Muscle of back (tissue), 11 donors: ENCODE results near the gene AGO1. TPM values are rescaled to one million over a fixed set of nuclear protein-coding genes. Genes with fewer than 3 reads are reported as not detected.
"Not testable (repeated sequence)": the region's sequence is repeated elsewhere in the genome, so short reads cannot be mapped to it uniquely, and the experiment has no call there.

Experiments used
- DNase-seq, 3 donors: peaks; one replicate each; pipeline versions ENCODE4 v3.0.0 to v3.0.0-alpha.2; 2013
- polyA plus RNA-seq, 10 donors: library from polyadenylated mRNA; unstranded; fragments of 120-200 nt; gene quantifications; one replicate each; pipeline ENCODE4 v1.2.1, GENCODE V29; 2013; ENCODE audit not compliant: insufficient read length in 10 of 10

AGO1 gene
- polyA plus RNA-seq, 10 donors, result 7.9 to 11.5 (median 10.1) TPM

DNA sequence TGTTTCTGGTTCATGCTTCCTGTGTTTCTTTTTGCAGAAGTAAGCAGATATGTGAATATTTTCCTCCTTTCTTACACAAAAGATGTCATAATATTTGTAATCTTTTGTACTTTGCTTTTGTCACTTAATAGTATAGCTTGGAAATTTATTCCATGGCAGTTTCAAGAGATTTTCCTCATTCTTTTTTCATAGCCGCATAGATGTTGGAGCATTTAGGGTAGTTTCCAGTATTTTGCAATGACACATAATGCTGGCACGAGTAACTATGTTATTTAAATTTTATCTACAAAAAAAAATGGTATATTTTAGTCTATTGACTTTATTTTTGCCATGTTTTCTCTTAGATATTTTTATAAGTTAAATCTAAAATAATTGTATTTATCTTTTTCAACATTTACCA lies 88.6 kb downstream of the AGO1 start:
- no peak for DNase-seq

DNA sequence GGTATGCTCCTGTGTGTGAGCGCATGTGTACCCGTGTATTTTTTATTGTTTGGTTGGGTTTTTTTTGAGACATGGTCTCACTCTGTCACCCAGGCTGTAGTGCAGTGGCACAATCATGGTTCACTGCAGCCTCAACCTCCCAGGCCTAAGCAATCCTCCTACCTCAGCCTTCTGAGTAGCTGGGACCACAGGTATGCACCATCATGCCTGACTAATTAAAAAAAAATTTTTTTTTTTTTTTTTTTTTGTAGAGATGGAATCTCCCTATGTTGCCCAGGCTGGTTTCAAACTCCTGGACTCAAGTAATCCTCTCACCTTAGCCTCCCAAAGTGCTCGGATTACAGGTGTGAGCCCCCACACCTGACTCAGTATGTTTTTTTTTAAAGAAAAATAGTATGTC lies 89.6 kb downstream of the AGO1 start:
- not testable (repeated sequence) for DNase-seq

DNA sequence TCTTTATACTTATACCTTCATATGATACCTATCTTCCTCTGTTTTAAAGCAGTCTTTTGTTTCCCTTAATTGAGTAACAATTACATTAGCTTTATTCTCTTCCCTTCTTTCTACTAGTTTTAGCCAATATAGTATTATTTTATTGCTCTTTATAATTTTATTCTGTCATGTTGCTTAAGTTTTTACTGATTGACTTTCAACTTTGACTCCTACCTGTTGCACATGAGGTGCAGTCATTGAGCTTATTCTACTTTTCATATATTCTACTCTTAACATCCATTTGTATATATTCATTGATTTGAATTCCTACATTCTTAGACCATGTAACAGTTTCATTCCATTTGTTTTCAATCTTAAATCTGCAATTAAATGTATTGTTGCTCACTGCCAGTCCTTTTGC lies 97.1 kb downstream of the AGO1 start:
- DNase-seq, result no peak

Other genes starting within 250 kb of the AGO1 start
- 10 to 100 TPM; 52.9 to 68.0 (median 59.8) TPM for gene PSMB2, start 241.7 kb upstream of the AGO1 start, polyA plus RNA-seq
- 10 to 100 TPM in 6 of 10 donors, 1 to 10 TPM in 4; 8.7 to 17.5 (median 10.8) TPM for gene C1orf216, start 164.3 kb upstream of the AGO1 start, polyA plus RNA-seq
- 10 to 100 TPM in 1 of 10 donors, 1 to 10 TPM in 9; 4.8 to 13.5 (median 6.8) TPM for gene CLSPN, start 113.2 kb upstream of the AGO1 start, polyA plus RNA-seq
- gene AGO4, start 75.2 kb upstream of the AGO1 start, polyA plus RNA-seq, result 10 to 100 TPM in 8 of 10 donors, 1 to 10 TPM in 2; 9.1 to 19.5 (median 13.6) TPM
- gene AGO3, start 47.9 kb downstream of the AGO1 start, polyA plus RNA-seq, result 10 to 100 TPM in 5 of 10 donors, 1 to 10 TPM in 5; 8.0 to 13.9 (median 10.7) TPM
- gene TEKT2, start 200.9 kb downstream of the AGO1 start, polyA plus RNA-seq, result under 1 TPM; 0.28 to 0.65 (median 0.46) TPM
- 10 to 100 TPM; 21.8 to 26.8 (median 25.4) TPM for gene ADPRS, start 205.7 kb downstream of the AGO1 start, polyA plus RNA-seq
- gene COL8A2, start 242.0 kb downstream of the AGO1 start, polyA plus RNA-seq, result 10 to 100 TPM in 8 of 10 donors, 1 to 10 TPM in 2; 5.5 to 35.9 (median 16.9) TPM